Measurements from ENCODE around the gene S100A6.
"Not testable (repeated sequence)": the region's sequence is repeated elsewhere in the genome, so short reads cannot be mapped to it uniquely, and the experiment has no call there.

DNA sequence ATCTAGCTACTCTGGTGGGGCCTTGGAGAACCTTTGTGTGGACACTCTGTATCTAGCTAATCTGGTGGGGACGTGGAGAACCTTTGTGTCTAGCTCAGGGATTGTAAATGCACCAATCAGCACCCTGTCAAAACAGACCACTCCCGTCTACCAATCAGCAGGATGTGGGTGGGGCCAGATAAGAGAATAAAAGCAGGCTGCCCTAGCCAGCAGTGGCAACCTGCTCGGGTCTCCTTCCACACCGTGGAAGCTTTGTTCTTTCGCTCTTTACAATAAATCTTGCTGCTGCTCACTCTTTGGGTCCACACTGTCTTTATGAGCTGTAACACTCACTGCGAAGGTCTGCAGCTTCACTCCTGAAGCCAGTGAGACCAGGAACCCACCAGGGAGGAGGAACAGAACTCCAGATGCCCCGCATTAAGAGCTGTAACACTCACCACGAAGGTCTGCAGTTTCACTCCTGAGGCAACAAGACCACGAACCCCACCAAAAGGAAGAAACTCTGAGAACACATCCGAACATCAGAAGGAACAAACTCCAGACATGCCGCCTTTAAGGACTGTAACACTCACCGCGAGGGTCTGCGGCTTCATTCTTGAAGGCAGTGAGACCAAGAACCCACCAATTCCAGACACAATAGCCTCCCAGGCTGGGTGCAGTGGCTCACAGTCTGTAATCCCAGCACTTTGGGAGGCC lies 13.3 kb downstream of the S100A6 start:
- TF ChIP-seq CTCF (conservative IDR thresholded peaks at IDR 0.05); ZFX (IDR thresholded peaks at IDR 0.05): not testable (repeated sequence)

Data from C4-2B (cell line).